ENCODE measurements around the gene GPR25. TPM values are rescaled to one million over a fixed set of nuclear protein-coding genes. Genes with fewer than 3 reads are reported as not detected.

GPR25 gene
- total RNA-seq, 1 experiment from 2014 or later = not detected

GRCh38 chr1:200850554-200850953 lies 22.2 kb upstream of the GPR25 start:
- Histone ChIP-seq H3K4me2 (ENCODE audit: low read length) (no peak overlapping the region), H3K79me2 (ENCODE audit: insufficient read depth, low read length) (no peaks in the 10 kb centered on the region), H2AFZ (ENCODE audit: low read depth, low read length, poor library complexity, severe bottlenecking) (no peak overlapping the region), H3K27ac (ENCODE audit: low read depth, low read length) (no peak overlapping the region), H4K20me1 (ENCODE audit: insufficient read depth) (no peaks in the 10 kb centered on the region), H3K9me2 (ENCODE audit: insufficient read depth) (no peaks in the 10 kb centered on the region), H3K9ac (ENCODE audit: low read length) (no peak overlapping the region), H3K9me3 (ENCODE audit: control insufficient read depth in 1 of 2, insufficient read depth in 1 of 2, low read depth in 1 of 2, low read length in 2 of 2) (no peaks in the 10 kb centered on the region), H3K4me1 (ENCODE audit: control insufficient read depth in 1 of 2, insufficient read depth in 2 of 2, low read length in 2 of 2) (no peaks in the 10 kb centered on the region), H3K4me3 (replicated peaks in 1 of 2; ENCODE audit: low read depth in 1 of 2, low read length in 2 of 2) (no peak overlapping the region), H3K27me3 (ENCODE audit: insufficient read depth, low read length) (no peaks in the 10 kb centered on the region), H3K36me3 (ENCODE audit: control insufficient read depth in 1 of 2, insufficient read depth in 2 of 2, low read length in 2 of 2) (peaks cover 21 to 28% of the 10 kb centered on the region in 2 experiments)
- DNase-seq (ENCODE audit: low read depth, low spot score) = no peak
- no TSS peak for BruUV-seq (replicated peaks)
- intact Hi-C loops (cut with micrococcal nuclease) = no loop called here
- ATAC-seq = no peak
- no peak for TF ChIP-seq SIN3A (IDR thresholded peaks at IDR 0.05; ENCODE audit: low read depth)
- RAD21 ChIA-PET (ENCODE audit: low non-redundant PET in 1 of 2, low total read pairs in 2 of 2, uncharacterized antibody in 2 of 2, unreplicated experiment in 2 of 2) = no interaction called here
- CTCF ChIA-PET = interaction anchor here (0.6 kb wide), 1 partner anchor 171 kb away, joined by 3 read pairs; no protein-coding TSS in a partner anchor
- POLR2A ChIA-PET = no interaction called here

GRCh38 chr1:200856716-200857357 lies 15.9 kb upstream of the GPR25 start:
- H3K9ac ChIP-seq (ENCODE audit: low read length) = no peak overlapping the region
- TF ChIP-seq CEBPB (IDR thresholded peaks at IDR 0.05; ENCODE audit: low read depth) = no peak
- no peak for TF ChIP-seq EZH2 (IDR thresholded peaks at IDR 0.05)
- TF ChIP-seq TCF7L2 (IDR thresholded peaks at IDR 0.05; ENCODE audit: borderline replicate concordance, extremely low read depth, insufficient read depth, insufficient read length) = no peak
- no peak for TF ChIP-seq SIN3A (IDR thresholded peaks at IDR 0.05; ENCODE audit: low read depth)
- TF ChIP-seq ATF3 (IDR thresholded peaks at IDR 0.05) = no peak
- TF ChIP-seq SP1 (IDR thresholded peaks at IDR 0.05; ENCODE audit: low read depth) = no peak
- no peak for TF ChIP-seq ZFX (IDR thresholded peaks at IDR 0.05)
- TF ChIP-seq MAX (IDR thresholded peaks at IDR 0.05) = no peak
- no peak for TF ChIP-seq SRF (IDR thresholded peaks at IDR 0.05; ENCODE audit: low read depth)
- no peak for TF ChIP-seq ZNF274 (IDR thresholded peaks at IDR 0.05; ENCODE audit: low read depth, low read length)
- TF ChIP-seq YY1 (IDR thresholded peaks at IDR 0.05; ENCODE audit: extremely low read depth, insufficient replicate concordance, low read depth, low read length) = no peak
- TF ChIP-seq POLR2AphosphoS5 (IDR thresholded peaks at IDR 0.05; ENCODE audit: low read depth, low read length) = no peak
- TF ChIP-seq FOSL1 (IDR thresholded peaks at IDR 0.05; ENCODE audit: low read depth) = no peak
- no peak for TF ChIP-seq ELF1 (IDR thresholded peaks at IDR 0.05; ENCODE audit: borderline replicate concordance, low read depth)
- no peaks in the 10 kb centered on the region for H3K79me2 ChIP-seq (ENCODE audit: insufficient read depth, low read length)
- H3K4me3 ChIP-seq (replicated peaks in 1 of 2; ENCODE audit: low read depth in 1 of 2, low read length in 2 of 2) = no peak overlapping the region
- ChIA-PET CTCF (no interaction called here), RAD21 (ENCODE audit: low non-redundant PET in 1 of 2, low total read pairs in 2 of 2, uncharacterized antibody in 2 of 2, unreplicated experiment in 2 of 2) (no interaction called here), POLR2A (no interaction called here)
- no peaks in the 10 kb centered on the region for H4K20me1 ChIP-seq (ENCODE audit: insufficient read depth)
- no peaks in the 10 kb centered on the region for H3K9me3 ChIP-seq (ENCODE audit: control insufficient read depth in 1 of 2, insufficient read depth in 1 of 2, low read depth in 1 of 2, low read length in 2 of 2)
- no peaks in the 10 kb centered on the region for H3K9me2 ChIP-seq (ENCODE audit: insufficient read depth)
- ATAC-seq = no peak
- intact Hi-C loops (cut with micrococcal nuclease) = no loop called here
- H3K36me3 ChIP-seq (ENCODE audit: control insufficient read depth in 1 of 2, insufficient read depth in 2 of 2, low read length in 2 of 2) = peaks cover 18 to 28% of the 10 kb centered on the region in 2 experiments
- H2AFZ ChIP-seq (ENCODE audit: low read depth, low read length, poor library complexity, severe bottlenecking) = no peak overlapping the region
- H3K27me3 ChIP-seq (ENCODE audit: insufficient read depth, low read length) = no peaks in the 10 kb centered on the region
- no peaks in the 10 kb centered on the region for H3K4me1 ChIP-seq (ENCODE audit: control insufficient read depth in 1 of 2, insufficient read depth in 2 of 2, low read length in 2 of 2)
- DNase-seq (ENCODE audit: low read depth, low spot score) = no peak
- no TSS peak for BruUV-seq (replicated peaks)
- H3K27ac ChIP-seq (ENCODE audit: low read depth, low read length) = no peak overlapping the region
- no peak overlapping the region for H3K4me2 ChIP-seq (ENCODE audit: low read length)

Data from HCT116 (cell line).